ENCODE data around the gene RMND5B. TPM values are rescaled to one million over a fixed set of nuclear protein-coding genes. Genes with fewer than 3 reads are reported as not detected.
A peak's percentile ranks its signal among the peaks of the same experiment; 100 is the strongest.

The RMND5B gene
- total RNA-seq, 2 donors from 2014 or later, result 25.7 to 49.8 TPM

- H3K36me3 ChIP-seq (replicated peaks in 1 of 2; ENCODE audit: insufficient read depth in 1 of 2, low read depth in 2 of 2), result peaks cover 0 to 19% of the 10 kb centered on the region in 2 donors
- no peak overlapping the region for H3K27ac ChIP-seq
- H3K27me3 ChIP-seq, result no peaks in the 10 kb centered on the region
- TF ChIP-seq, protein P1, sequence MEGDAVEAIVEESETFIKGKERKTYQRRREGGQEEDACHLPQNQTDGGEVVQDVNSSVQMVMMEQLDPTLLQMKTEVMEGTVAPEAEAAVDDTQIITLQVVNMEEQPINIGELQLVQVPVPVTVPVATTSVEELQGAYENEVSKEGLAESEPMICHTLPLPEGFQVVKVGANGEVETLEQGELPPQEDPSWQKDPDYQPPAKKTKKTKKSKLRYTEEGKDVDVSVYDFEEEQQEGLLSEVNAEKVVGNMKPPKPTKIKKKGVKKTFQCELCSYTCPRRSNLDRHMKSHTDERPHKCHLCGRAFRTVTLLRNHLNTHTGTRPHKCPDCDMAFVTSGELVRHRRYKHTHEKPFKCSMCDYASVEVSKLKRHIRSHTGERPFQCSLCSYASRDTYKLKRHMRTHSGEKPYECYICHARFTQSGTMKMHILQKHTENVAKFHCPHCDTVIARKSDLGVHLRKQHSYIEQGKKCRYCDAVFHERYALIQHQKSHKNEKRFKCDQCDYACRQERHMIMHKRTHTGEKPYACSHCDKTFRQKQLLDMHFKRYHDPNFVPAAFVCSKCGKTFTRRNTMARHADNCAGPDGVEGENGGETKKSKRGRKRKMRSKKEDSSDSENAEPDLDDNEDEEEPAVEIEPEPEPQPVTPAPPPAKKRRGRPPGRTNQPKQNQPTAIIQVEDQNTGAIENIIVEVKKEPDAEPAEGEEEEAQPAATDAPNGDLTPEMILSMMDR (IDR thresholded peaks at IDR 0.05), result no peak
- no peak for TF ChIP-seq POLR2A (IDR thresholded peaks at IDR 0.05)
- H3K4me3 ChIP-seq, result no peak overlapping the region
- DNase-seq (no peak), ATAC-seq (no peak)
- H3K9me3 ChIP-seq, result no peaks in the 10 kb centered on the region
- intact Hi-C loops (cut with DNase I), result no loop called here
- H3K4me1 ChIP-seq, result no peaks in the 10 kb centered on the region
- 94 to 96% methylated on average over 4 of the region's 4 CpGs for WGBS, 2 donors
Measured at GRCh38 chr5:178141550-178141949, 10.7 kb downstream of the RMND5B start.

DNA sequence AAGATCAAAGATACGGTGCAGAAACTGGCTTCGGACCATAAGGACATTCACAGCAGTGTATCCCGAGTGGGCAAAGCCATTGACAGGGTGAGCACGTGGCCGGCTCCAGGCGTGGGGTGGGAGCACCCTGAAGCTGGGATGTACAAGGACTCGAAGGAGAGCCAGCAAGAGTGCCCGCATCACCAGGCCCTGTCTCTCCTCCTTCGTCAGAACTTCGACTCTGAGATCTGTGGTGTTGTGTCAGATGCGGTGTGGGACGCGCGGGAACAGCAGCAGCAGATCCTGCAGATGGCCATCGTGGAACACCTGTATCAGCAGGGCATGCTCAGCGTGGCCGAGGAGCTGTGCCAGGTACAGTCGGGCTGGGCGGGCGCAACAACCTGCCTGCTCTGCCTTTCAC, 11.8 kb downstream of the RMND5B start:
- Histone ChIP-seq H3K4me1 (no peaks in the 10 kb centered on the region), H3K9me3 (no peaks in the 10 kb centered on the region), H3K4me3 (no peak overlapping the region), H3K36me3 (replicated peaks in 1 of 2; ENCODE audit: insufficient read depth in 1 of 2, low read depth in 2 of 2) (peaks cover 0 to 28% of the 10 kb centered on the region in 2 donors), H3K27ac (no peak overlapping the region), H3K27me3 (no peaks in the 10 kb centered on the region)
- intact Hi-C loops (cut with DNase I), result no loop called here
- no peak for DNase-seq
- TF ChIP-seq POLR2A (IDR thresholded peaks at IDR 0.05), result no peak
- TF ChIP-seq, protein P1 (IDR thresholded peaks at IDR 0.05), result no peak
- WGBS, 2 donors, result 77 to 81% methylated on average over 10 to 20 of the region's 20 CpGs
- no peak for ATAC-seq

- Histone ChIP-seq H3K9me3 (no peaks in the 10 kb centered on the region), H3K36me3 (replicated peaks in 1 of 2; ENCODE audit: insufficient read depth in 1 of 2, low read depth in 2 of 2) (peaks cover 2 to 33% of the 10 kb centered on the region in 2 donors), H3K27me3 (no peaks in the 10 kb centered on the region), H3K4me1 (no peaks in the 10 kb centered on the region), H3K27ac (no peak overlapping the region), H3K4me3 (no peak overlapping the region)
- ATAC-seq, result no peak
- DNase-seq, result no peak
- intact Hi-C loops (cut with DNase I), result no loop called here
- no peak for TF ChIP-seq POLR2A (IDR thresholded peaks at IDR 0.05)
- TF ChIP-seq, protein P1 (IDR thresholded peaks at IDR 0.05), result no peak
- WGBS, 2 donors, result 81 to 88% methylated on average over 5 to 6 of the region's 6 CpGs
Measured at GRCh38 chr5:178143246-178143645, 12.4 kb downstream of the RMND5B start.

GRCh38 chr5:178143901-178144300, 13.1 kb downstream of the RMND5B start:
- Histone ChIP-seq H3K9me3 (no peaks in the 10 kb centered on the region), H3K27me3 (no peaks in the 10 kb centered on the region), H3K27ac (no peak overlapping the region), H3K4me3 (no peak overlapping the region), H3K4me1 (no peaks in the 10 kb centered on the region), H3K36me3 (replicated peaks in 1 of 2; ENCODE audit: insufficient read depth in 1 of 2, low read depth in 2 of 2) (peaks cover 8 to 38% of the 10 kb centered on the region in 2 donors)
- intact Hi-C loops (cut with DNase I), result no loop called here
- no peak for ATAC-seq
- WGBS, 2 donors, result 75 to 90% methylated on average over 1 to 10 of the region's 10 CpGs
- TF ChIP-seq, protein P1 (IDR thresholded peaks at IDR 0.05), result no peak
- TF ChIP-seq POLR2A (IDR thresholded peaks at IDR 0.05), result no peak
- DNase-seq, result peak in 2 of 4 donors; percentile 21 to 33

Data from body of pancreas (tissue), 4 donors.